IMR-90 (cell line): Measurements from ENCODE around the gene PANK2. TPM values are rescaled to one million over a fixed set of nuclear protein-coding genes. Genes with fewer than 3 reads are reported as not detected.

Source experiments
- ATAC-seq: fragments of 200-7000 bp; cut with Tn5 transposase; 2 replicates; pipeline ENCODE4 v1.9.1; 2020; ENCODE audit warnings: low read depth, mild to moderate bottlenecking, moderate library complexity
- BruUV-seq: library from RNA; stranded (reverse); fragments of 400-500 nt; replicated peaks from 2 replicates; lab custom pipeline; 2021; lab: Mats Ljungman, UMichigan
- CTCF ChIA-PET: fragments of 300-600 bp; formaldehyde crosslinking; extraction: SDS; loops from one replicate; lab custom pipeline; 2021; ENCODE audit warnings: antibody characterized with exemption; lab: Yijun Ruan, JAX
- POLR2A ChIA-PET: fragments of 300-600 bp; sonication (Branson Sonifier 250); formaldehyde crosslinking; loops from one replicate; lab custom pipeline; 2022; ENCODE audit warnings: antibody characterized with exemption; ENCODE audit not compliant: unreplicated experiment; lab: Charles Lee
- DNase-seq: peaks from one replicate; pipeline ENCODE4 v3.0.0; 2013
- H2AFZ ChIP-seq: replicated peaks from 2 replicates; pipeline ENCODE3; 2013; ENCODE audit warnings: low read length, mild to moderate bottlenecking; ENCODE audit not compliant: poor library complexity
- H2AK5ac ChIP-seq: 2 replicates; pipeline ENCODE4 v1.6.1; 2013; ENCODE audit warnings: low read depth, low read length, inconsistent platforms
- H2AK9ac ChIP-seq: replicated peaks from 2 replicates; pipeline ENCODE3; 2013; ENCODE audit warnings: mild to moderate bottlenecking, low read depth, low read length, moderate library complexity; ENCODE audit not compliant: poor library complexity
- H2BK120ac ChIP-seq: 2 replicates; pipeline ENCODE4 v1.6.1; 2013; ENCODE audit warnings: low read depth, low read length, inconsistent platforms
- H2BK15ac ChIP-seq: 3 replicates; pipeline ENCODE4 v1.6.1; 2013; ENCODE audit warnings: low read depth, low read length, inconsistent platforms
- H2BK20ac ChIP-seq: 2 replicates; pipeline ENCODE4 v1.6.1; 2013; ENCODE audit warnings: low read depth, mild to moderate bottlenecking, inconsistent platforms, low read length, moderate library complexity
- H2BK5ac ChIP-seq: 2 replicates; pipeline ENCODE4 v1.6.1; 2013; ENCODE audit warnings: mild to moderate bottlenecking, low read depth, low read length, inconsistent platforms; ENCODE audit not compliant: poor library complexity, severe bottlenecking
- H3K14ac ChIP-seq: replicated peaks from 2 replicates; pipeline ENCODE4 v1.6.1; 2013; ENCODE audit warnings: low read depth, low read length, inconsistent platforms
- H3K18ac ChIP-seq: 2 replicates; pipeline ENCODE4 v1.6.1; 2013; ENCODE audit warnings: low read depth, low read length, control low read depth
- H3K23ac ChIP-seq: 2 replicates; pipeline ENCODE4 v1.6.1; 2013; ENCODE audit warnings: low read depth, low read length, inconsistent platforms
- H3K27ac ChIP-seq: 2 replicates; pipeline ENCODE4 v1.5.1; 2013; ENCODE audit warnings: mild to moderate bottlenecking, control low read depth, low read length; ENCODE audit not compliant: insufficient read depth
- H3K27me3 ChIP-seq: 2 replicates; pipeline ENCODE4 v1.6.1; 2013; ENCODE audit warnings: low read length; ENCODE audit not compliant: control insufficient read depth, insufficient read depth
- H3K36me3 ChIP-seq: 2 replicates; pipeline ENCODE4 v1.6.1; 2013; ENCODE audit warnings: low read length, mixed read lengths; ENCODE audit not compliant: control insufficient read depth, insufficient read depth
- H3K4ac ChIP-seq: 2 replicates; pipeline ENCODE4 v1.6.1; 2013; ENCODE audit warnings: low read depth, low read length, inconsistent platforms
- H3K4me1 ChIP-seq: 2 replicates; pipeline ENCODE4 v1.6.1; 2013; ENCODE audit warnings: low read length, mixed read lengths; ENCODE audit not compliant: control insufficient read depth, insufficient read depth
- H3K4me2 ChIP-seq: 2 replicates; pipeline ENCODE4 v1.6.1; 2013; ENCODE audit warnings: low read depth, mild to moderate bottlenecking, control low read depth, low read length, moderate library complexity
- H3K4me3 ChIP-seq: 2 replicates; pipeline ENCODE4 v1.5.1; 2013; ENCODE audit warnings: low read depth, mild to moderate bottlenecking, control low read depth, low read length, moderate library complexity; ENCODE audit not compliant: insufficient read depth
- H3K56ac ChIP-seq: 2 replicates; pipeline ENCODE4 v1.6.1; 2013; ENCODE audit warnings: low read length, inconsistent platforms; ENCODE audit not compliant: insufficient read depth; ENCODE audit errors: extremely low read depth
- H3K79me1 ChIP-seq, 2 experiments: 2 replicates each; pipeline ENCODE4 v1.6.1; 2013; ENCODE audit warnings: low read length in 2 of 2, inconsistent platforms in 1 of 2, low read depth in 1 of 2
- H3K9ac ChIP-seq: 2 replicates; pipeline ENCODE4 v1.6.1; 2013; ENCODE audit warnings: low read depth, low read length, control low read depth
- H3K9me1 ChIP-seq: 2 replicates; pipeline ENCODE4 v1.6.1; 2013; ENCODE audit warnings: low read length, inconsistent platforms; ENCODE audit not compliant: insufficient read depth
- H3K9me3 ChIP-seq: 2 replicates; pipeline ENCODE4 v1.6.1; 2013; ENCODE audit warnings: low read length; ENCODE audit not compliant: control insufficient read depth, insufficient read depth
- H4K20me1 ChIP-seq: 2 replicates; pipeline ENCODE4 v1.6.1; 2013; ENCODE audit warnings: low read length, inconsistent platforms; ENCODE audit not compliant: insufficient read depth
- H4K5ac ChIP-seq: 2 replicates; pipeline ENCODE4 v1.6.1; 2013; ENCODE audit warnings: mild to moderate bottlenecking, low read depth, low read length, control low read depth
- H4K8ac ChIP-seq, 2 experiments: 2 replicates each; pipeline ENCODE4 v1.6.1; 2013; ENCODE audit warnings: low read depth in 2 of 2, low read length in 2 of 2, control low read depth in 1 of 2, inconsistent platforms in 1 of 2
- H4K91ac ChIP-seq: 2 replicates; pipeline ENCODE4 v1.6.1; 2013; ENCODE audit warnings: low read depth, low read length, inconsistent platforms; ENCODE audit not compliant: insufficient read depth
- FOS ChIP-seq: fragments of 150-350 bp; IDR thresholded peaks from 2 replicates; pipeline ENCODE4 v1.6.1; 2016; ENCODE audit warnings: low read depth, low read length
- WGBS, 2 experiments: methylation state at CpG; one replicate each; pipeline versions ENCODE4 v1.1.5 to v1.1.7; 2013; ENCODE audit warnings: missing lambda C conversion rate in 2 of 2; ENCODE audit not compliant: insufficient read length in 1 of 2; ENCODE audit errors: extremely low coverage in 2 of 2; 5-methylcytosine and 5-hydroxymethylcytosine counted together
- dilution Hi-C: fragments of 300-500 bp; cut with HindIII; formaldehyde crosslinking; loops from one replicate; pipeline ENCODE4 v1.14.3; 2018; ENCODE audit warnings: low sequenced_read_pairs; ENCODE audit not compliant: unreplicated experiment
- in situ Hi-C: fragments of 300-500 bp; cut with MboI; formaldehyde crosslinking; loops from 3 replicates; pipeline ENCODE4 v1.14.3; 2019; ENCODE audit warnings: low sequenced_read_pairs, inconsistent platforms, mixed read lengths
- intact Hi-C: fragments of 100-400 bp; cut with micrococcal nuclease; formaldehyde crosslinking; loops from 2 replicates; pipeline ENCODE4 v1.10.0; 2022
- polyA plus RNA-seq, 3 experiments: library from polyadenylated mRNA; depleted of rRNA; stranded (reverse); fragments of >200 nt; gene quantifications; 2 replicates each; pipeline ENCODE4 v1.2.3, GENCODE V29; 2012; ENCODE audit warnings: low replicate concordance in 1 of 3
- total RNA-seq: library from RNA; depleted of rRNA; stranded (reverse); fragments of >200 nt; gene quantifications from 2 replicates; pipeline ENCODE4 v1.2.3, GENCODE V29; 2012

PANK2 gene
- total and polyA plus RNA-seq, 2 of the 4 experiments (the other 2 are of a cell fraction), result 17.7 to 28.1 TPM

- Histone ChIP-seq H3K27ac (no peak overlapping the region), H2BK5ac (no peak overlapping the region), H3K79me1 (peaks cover 18 to 53% of the 10 kb centered on the region in 2 experiments), H3K9ac (no peak overlapping the region), H3K36me3 (peaks cover 6% of the 10 kb centered on the region; the same call in 1 of the 2 replicates), H4K91ac (no peak overlapping the region), H2BK15ac (no peak overlapping the region), H3K4me2 (no peak overlapping the region), H3K23ac (no peak overlapping the region), H4K5ac (no peak overlapping the region), H3K4ac (no peak overlapping the region), H2AK5ac (no peak overlapping the region), H2BK120ac (no peak overlapping the region), H2AK9ac (no peak overlapping the region), H3K9me1 (0 out of 2 replicates have a peak, but pooled peaks cover 3% of the 10 kb centered on the region), H4K8ac (no peak overlapping the region), H3K9me3 (no peaks in the 10 kb centered on the region), H4K20me1 (peaks cover 37% of the 10 kb centered on the region), H3K56ac (no peak overlapping the region), H2AFZ (no peak overlapping the region), H2BK20ac (no peak overlapping the region), H3K4me1 (no peaks in the 10 kb centered on the region), H3K27me3 (no peaks in the 10 kb centered on the region), H3K18ac (no peak overlapping the region), H3K4me3 (no peak overlapping the region), H3K14ac (no peak overlapping the region)
- dilution Hi-C loops (no loop called here), in situ Hi-C loops (no loop called here), intact Hi-C loops (no loop called here)
- ATAC-seq (no peak), DNase-seq (no peak)
- WGBS, 2 experiments, result no CpG with 5 or more reads among the region's 2 CpGs
- ChIA-PET CTCF (interaction anchor here (1.0 kb wide), 1 partner anchor 16 kb away, joined by 6 read pairs; no protein-coding TSS in a partner anchor), POLR2A (no interaction called here)
- BruUV-seq, result no TSS peak
- no peak for TF ChIP-seq FOS
Observed at GRCh38 chr20:3973705-3974104, 84.5 kb downstream of the PANK2 start.
